K562 (cell line): ENCODE measurements around the gene MEAF6. TPM values are rescaled to one million over a fixed set of nuclear protein-coding genes. Genes with fewer than 3 reads are reported as not detected.
A peak's percentile ranks its signal among the peaks of the same experiment; 100 is the strongest.

Experiments used
- ARNT ChIP-seq, 2 experiments: fragments of 450-650 bp; IDR thresholded peaks; 2 replicates each; pipeline ENCODE4 v1.6.1; 2016; ENCODE audit warnings: mild to moderate bottlenecking in 1 of 2
- BMI1 ChIP-seq: fragments of 150-350 bp; IDR thresholded peaks from 2 replicates; pipeline ENCODE4 v1.6.1; 2014; ENCODE audit warnings: low read length
- CBX1 ChIP-seq: sonication (generic); IDR thresholded peaks from 2 replicates; pipeline ENCODE4 v1.6.1; 2016; ENCODE audit warnings: antibody characterized with exemption, low read depth, mild to moderate bottlenecking
- CHD1 ChIP-seq: fragments of 200-600 bp; sonication (generic); IDR thresholded peaks from one replicate; pipeline ENCODE4 v1.6.1; 2012; ENCODE audit warnings: mild to moderate bottlenecking, moderate library complexity, low read length, inconsistent platforms
- GATA2 ChIP-seq: sonication (generic); formaldehyde crosslinking; IDR thresholded peaks from 2 replicates; pipeline ENCODE4 v1.4.0; 2020; ENCODE audit warnings: mild to moderate bottlenecking, missing genetic modification reagents
- HNRNPK ChIP-seq: fragments of 200-400 bp; formaldehyde crosslinking; IDR thresholded peaks from one replicate; pipeline ENCODE4 v1.6.1; 2018; ENCODE audit warnings: mild to moderate bottlenecking, low read depth, low read length; ENCODE audit not compliant: poor library complexity, severe bottlenecking
- KAT7 ChIP-seq: sonication (generic); formaldehyde crosslinking; IDR thresholded peaks from 2 replicates; pipeline ENCODE4 v1.8.0; 2022; ENCODE audit warnings: missing genetic modification reagents, mild to moderate bottlenecking, borderline replicate concordance
- POLR2G ChIP-seq: fragments of 200-400 bp; formaldehyde crosslinking; IDR thresholded peaks from 2 replicates; pipeline ENCODE4 v1.6.1; 2017; ENCODE audit warnings: low read depth, mild to moderate bottlenecking, antibody characterized with exemption, low read length, moderate library complexity
- PRPF4 ChIP-seq: fragments of 200-400 bp; formaldehyde crosslinking; IDR thresholded peaks from one replicate; pipeline ENCODE4 v1.6.1; 2017; ENCODE audit warnings: low read length, low read depth, mild to moderate bottlenecking; ENCODE audit not compliant: insufficient read depth, poor library complexity, severe bottlenecking
- PTRF ChIP-seq: fragments of 450-650 bp; IDR thresholded peaks from 2 replicates; pipeline ENCODE4 v1.6.1; 2016; ENCODE audit warnings: mild to moderate bottlenecking, missing genetic modification characterization, missing compliant biosample characterization
- SETDB1 ChIP-seq: IDR thresholded peaks from one replicate; pipeline ENCODE4 v1.6.1; 2012; ENCODE audit warnings: low read length, control low read depth, inconsistent platforms
- ZNF561 ChIP-seq: fragments of 450-650 bp; formaldehyde crosslinking; conservative IDR thresholded peaks from 2 replicates; pipeline ENCODE4 v1.4.0; 2020; ENCODE audit warnings: mild to moderate bottlenecking, moderate library complexity
- ZNF764 ChIP-seq: fragments of 250-450 bp; sonication (Bioruptor Pico); IDR thresholded peaks from 2 replicates; pipeline ENCODE4 v1.4.0; 2020; ENCODE audit warnings: low read depth, mild to moderate bottlenecking, moderate library complexity
- polyA plus RNA-seq, 8 experiments: library from polyadenylated mRNA; depleted of rRNA in 4 of 8; stranded (reverse) in 5 of 8; unstranded in 3 of 8; fragments of >200 nt; fragmentation: Nextera tagmentation in 2 of 8; fragmentation: Illumina TruSeq in 1 of 8; extraction: Ambion mirVana in 2 of 8; extraction: Trizol in 1 of 8; gene quantifications; 2 replicates each; pipeline versions ENCODE4 v1.2.1 to v1.2.3, GENCODE V29; 2011 to 2014; ENCODE audit warnings: inconsistent platforms in 1 of 8, missing spikeins in 1 of 8
- total RNA-seq, 7 experiments: library from RNA; depleted of rRNA in 6 of 7; stranded (reverse); fragments of >200 nt in 6 of 7; fragmentation: Illumina TruSeq in 2 of 7; extraction: Trizol in 2 of 7; gene quantifications; 2 replicates each; pipeline versions ENCODE4 v1.2.1 to v1.2.3, GENCODE V29; 2011 to 2021; ENCODE audit warnings: low replicate concordance in 1 of 7
- TF ChIP-seq, protein P1 (sequence below): sonication (generic); formaldehyde crosslinking; IDR thresholded peaks from 2 replicates; pipeline ENCODE4 v1.8.0; 2022; ENCODE audit warnings: missing genetic modification reagents, mild to moderate bottlenecking, moderate library complexity, borderline replicate concordance
- TF ChIP-seq, protein P2 (sequence below): fragments of 450-650 bp; IDR thresholded peaks from 2 replicates; pipeline ENCODE4 v1.7.0; 2016; ENCODE audit warnings: borderline replicate concordance
- TF ChIP-seq, protein P3 (sequence below), 2 experiments: fragments of 450-650 bp; IDR thresholded peaks; 2 replicates each; pipeline ENCODE4 v1.6.1; 2016
- TF ChIP-seq, protein P4 (sequence below): fragments of 250-450 bp; sonication (Bioruptor Pico); IDR thresholded peaks from 2 replicates; pipeline ENCODE4 v1.9.0; 2021; ENCODE audit warnings: mild to moderate bottlenecking
- TF ChIP-seq, protein P5 (sequence below): IDR thresholded peaks from 2 replicates; pipeline ENCODE4 v1.6.1; 2011; ENCODE audit not compliant: insufficient read length; ENCODE audit errors: extremely low read depth

MEAF6 gene
- total and polyA plus RNA-seq, 9 of the 15 experiments (the other 6 are each of a cell fraction or from before 2014, with no cell fraction given), result 55.0 to 151 (median 92.3) TPM

DNA sequence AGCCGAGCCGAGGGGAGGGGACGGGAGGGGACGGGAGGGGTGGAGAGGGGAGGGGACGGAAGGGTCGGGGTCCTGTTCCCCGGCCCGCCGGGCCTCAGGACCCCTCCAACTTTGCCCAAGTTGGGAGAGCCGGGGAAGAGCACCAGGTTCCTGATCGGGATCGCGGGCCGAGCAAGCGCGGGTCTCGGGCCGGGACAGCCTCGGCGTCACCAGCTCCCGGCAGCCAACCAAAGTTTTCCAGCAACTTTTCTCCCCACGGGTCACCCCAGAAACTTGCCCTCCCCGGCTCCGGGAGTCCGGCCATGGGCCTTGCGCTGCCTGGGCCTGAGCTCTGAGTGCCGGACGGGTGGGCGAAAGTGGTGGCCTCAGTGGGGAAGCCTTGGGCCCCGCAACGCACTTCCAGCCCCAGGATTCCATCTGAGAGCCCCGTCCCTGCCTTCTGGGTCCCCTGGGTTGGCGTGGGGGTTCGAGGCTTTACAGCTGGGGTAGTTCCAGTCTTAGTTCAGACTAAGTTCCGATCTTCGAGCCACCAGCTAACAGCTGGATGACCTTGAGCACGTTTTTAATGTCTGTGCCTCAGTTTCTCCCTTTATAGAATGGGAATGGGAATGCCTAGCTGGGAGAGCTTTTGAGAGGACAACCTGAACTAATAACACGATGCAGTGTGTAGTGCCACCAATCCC is 39.7 kb downstream of the MEAF6 start (continued):
- TF ChIP-seq SETDB1 (no peak), CBX1 (peak; percentile 8; the same call in 1 of the 2 replicates), GATA2 (CRISPR knock-in tag) (no peak), PTRF (no peak), CHD1 (peak; percentile 62), POLR2G (peak; percentile 91), HNRNPK (peak; percentile 2), ZNF561 (CRISPR knock-in tag) (no peak), ZNF764 (0 out of 2 replicates have a peak, but pooled peaks have one; percentile 33), BMI1 (no peak), KAT7 (0 out of 2 replicates have a peak, but pooled peaks have one; percentile 72), ARNT (IDR thresholded peaks at IDR 0.05) (no peak), PRPF4 (peak; percentile 20)
- TF ChIP-seq, protein P1, sequence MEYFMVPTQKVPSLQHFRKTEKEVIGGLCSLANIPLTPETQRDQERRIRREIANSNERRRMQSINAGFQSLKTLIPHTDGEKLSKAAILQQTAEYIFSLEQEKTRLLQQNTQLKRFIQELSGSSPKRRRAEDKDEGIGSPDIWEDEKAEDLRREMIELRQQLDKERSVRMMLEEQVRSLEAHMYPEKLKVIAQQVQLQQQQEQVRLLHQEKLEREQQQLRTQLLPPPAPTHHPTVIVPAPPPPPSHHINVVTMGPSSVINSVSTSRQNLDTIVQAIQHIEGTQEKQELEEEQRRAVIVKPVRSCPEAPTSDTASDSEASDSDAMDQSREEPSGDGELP, result peak; percentile 54
- TF ChIP-seq, protein P2, sequence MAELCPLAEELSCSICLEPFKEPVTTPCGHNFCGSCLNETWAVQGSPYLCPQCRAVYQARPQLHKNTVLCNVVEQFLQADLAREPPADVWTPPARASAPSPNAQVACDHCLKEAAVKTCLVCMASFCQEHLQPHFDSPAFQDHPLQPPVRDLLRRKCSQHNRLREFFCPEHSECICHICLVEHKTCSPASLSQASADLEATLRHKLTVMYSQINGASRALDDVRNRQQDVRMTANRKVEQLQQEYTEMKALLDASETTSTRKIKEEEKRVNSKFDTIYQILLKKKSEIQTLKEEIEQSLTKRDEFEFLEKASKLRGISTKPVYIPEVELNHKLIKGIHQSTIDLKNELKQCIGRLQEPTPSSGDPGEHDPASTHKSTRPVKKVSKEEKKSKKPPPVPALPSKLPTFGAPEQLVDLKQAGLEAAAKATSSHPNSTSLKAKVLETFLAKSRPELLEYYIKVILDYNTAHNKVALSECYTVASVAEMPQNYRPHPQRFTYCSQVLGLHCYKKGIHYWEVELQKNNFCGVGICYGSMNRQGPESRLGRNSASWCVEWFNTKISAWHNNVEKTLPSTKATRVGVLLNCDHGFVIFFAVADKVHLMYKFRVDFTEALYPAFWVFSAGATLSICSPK, result no peak
- TF ChIP-seq, protein P3, sequence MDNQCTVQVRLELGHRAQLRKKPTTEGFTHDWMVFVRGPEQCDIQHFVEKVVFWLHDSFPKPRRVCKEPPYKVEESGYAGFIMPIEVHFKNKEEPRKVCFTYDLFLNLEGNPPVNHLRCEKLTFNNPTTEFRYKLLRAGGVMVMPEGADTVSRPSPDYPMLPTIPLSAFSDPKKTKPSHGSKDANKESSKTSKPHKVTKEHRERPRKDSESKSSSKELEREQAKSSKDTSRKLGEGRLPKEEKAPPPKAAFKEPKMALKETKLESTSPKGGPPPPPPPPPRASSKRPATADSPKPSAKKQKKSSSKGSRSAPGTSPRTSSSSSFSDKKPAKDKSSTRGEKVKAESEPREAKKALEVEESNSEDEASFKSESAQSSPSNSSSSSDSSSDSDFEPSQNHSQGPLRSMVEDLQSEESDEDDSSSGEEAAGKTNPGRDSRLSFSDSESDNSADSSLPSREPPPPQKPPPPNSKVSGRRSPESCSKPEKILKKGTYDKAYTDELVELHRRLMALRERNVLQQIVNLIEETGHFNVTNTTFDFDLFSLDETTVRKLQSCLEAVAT (IDR thresholded peaks at IDR 0.05), result 0 out of 4 replicates have a peak, but pooled peaks of 1 of the 2 experiments have one; percentile 39
- TF ChIP-seq, protein P4, sequence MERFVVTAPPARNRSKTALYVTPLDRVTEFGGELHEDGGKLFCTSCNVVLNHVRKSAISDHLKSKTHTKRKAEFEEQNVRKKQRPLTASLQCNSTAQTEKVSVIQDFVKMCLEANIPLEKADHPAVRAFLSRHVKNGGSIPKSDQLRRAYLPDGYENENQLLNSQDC (CRISPR knock-in tag), result no peak
- TF ChIP-seq, protein P5, sequence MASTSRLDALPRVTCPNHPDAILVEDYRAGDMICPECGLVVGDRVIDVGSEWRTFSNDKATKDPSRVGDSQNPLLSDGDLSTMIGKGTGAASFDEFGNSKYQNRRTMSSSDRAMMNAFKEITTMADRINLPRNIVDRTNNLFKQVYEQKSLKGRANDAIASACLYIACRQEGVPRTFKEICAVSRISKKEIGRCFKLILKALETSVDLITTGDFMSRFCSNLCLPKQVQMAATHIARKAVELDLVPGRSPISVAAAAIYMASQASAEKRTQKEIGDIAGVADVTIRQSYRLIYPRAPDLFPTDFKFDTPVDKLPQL, result no peak
